GM21576 (cell line): ENCODE data around the gene OXCT2.

Source experiments
- ATAC-seq: cut with Tn5 transposase; IDR thresholded peaks from one replicate; pipeline ENCODE4 v1.9.1; 2021; ENCODE audit warnings: mild to moderate bottlenecking, moderate library complexity; ENCODE audit not compliant: unreplicated experiment

The OXCT2 gene

DNA sequence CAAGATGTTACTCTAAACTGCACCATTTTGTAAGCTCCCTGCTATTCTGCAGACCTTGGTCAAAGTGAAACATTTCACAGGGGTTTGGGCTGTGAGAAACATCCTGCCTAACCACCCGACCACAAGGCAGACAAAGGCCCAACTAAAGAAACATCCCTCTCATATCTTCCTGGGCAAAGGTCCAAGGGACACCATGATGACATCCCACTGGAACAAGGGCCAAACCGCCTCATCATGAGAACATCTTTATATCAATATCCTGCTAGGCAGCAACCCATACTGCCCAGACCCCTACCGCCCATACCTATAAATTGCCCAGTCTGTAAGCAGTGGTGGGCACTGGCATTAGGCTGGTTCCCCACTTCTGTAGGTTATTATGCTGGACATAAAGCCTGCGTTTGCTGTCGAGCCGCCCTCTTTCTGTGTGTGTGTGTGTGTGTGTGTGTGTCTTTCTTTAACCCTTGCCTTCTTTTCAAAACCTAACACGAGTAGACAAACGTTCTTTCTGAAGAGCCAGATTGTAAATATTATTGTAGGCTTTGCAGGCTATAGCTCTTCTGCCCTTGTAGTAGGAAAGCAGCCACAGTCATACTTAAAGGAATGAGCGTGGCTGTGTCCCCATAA is 33.5 kb downstream of the OXCT2 start:
- ATAC-seq = no peak

DNA sequence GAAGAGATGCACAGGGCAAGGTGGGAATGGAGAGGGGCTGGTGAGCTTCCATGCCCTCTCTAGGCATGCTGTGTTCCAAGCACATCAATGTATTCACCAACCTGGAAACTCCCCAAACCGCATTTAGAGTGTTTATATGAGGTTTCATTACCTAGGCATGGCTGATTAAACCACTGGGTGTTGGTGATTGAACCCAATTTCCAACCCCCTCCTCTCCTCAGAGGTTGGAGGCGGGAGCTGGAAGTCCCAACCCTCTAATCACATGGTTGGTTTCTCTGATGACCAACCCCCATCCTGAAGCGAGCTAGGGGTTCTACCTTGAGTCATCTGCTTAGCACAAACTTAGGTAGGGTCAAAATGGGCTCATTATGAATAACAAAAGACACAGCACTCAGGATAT is 35.4 kb downstream of the OXCT2 start:
- ATAC-seq = no peak

DNA sequence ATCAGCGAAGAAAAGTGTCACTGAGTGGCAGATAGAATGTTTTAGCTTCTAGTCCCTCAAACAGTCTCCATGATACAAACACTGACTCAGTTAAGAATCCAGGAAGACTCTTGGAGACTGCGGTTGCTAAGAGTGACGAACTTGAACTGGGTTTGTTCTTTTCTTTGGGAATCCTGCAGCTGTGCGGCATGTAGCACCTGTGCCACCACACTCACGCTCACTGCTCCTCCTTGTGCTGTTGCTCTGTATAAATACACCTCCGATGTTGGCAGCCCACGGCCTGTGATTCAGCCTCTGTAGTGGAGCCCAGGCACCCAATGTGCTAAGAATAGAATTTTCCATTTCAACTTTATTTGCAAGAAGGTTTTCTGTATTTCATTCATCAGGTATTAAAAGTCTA is 38.0 kb downstream of the OXCT2 start:
- no peak for ATAC-seq

GRCh38 chr1:39732730-39733129 is 38.4 kb downstream of the OXCT2 start:
- ATAC-seq = no peak

DNA sequence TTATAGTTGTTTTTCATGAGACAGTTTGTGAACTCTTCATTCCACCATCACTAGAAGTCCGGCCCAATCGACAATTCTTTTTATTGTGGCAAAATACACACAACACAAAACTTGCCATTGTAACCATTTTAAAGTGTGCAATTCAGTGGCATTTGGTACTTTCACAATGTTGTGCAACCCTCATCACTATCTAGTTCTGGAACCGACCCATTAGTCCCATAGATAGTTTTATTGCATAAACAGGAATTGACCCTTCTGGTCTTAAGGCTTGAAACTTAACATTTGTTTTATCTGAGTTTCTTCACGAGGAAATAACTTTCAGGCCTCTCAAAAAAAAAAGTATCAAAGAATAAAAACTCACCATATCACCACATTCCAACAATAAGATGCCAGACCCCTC is 41.3 kb downstream of the OXCT2 start:
- no peak for ATAC-seq

- no peak for ATAC-seq
Measured at GRCh38 chr1:39729030-39729429, 42.1 kb downstream of the OXCT2 start.

DNA sequence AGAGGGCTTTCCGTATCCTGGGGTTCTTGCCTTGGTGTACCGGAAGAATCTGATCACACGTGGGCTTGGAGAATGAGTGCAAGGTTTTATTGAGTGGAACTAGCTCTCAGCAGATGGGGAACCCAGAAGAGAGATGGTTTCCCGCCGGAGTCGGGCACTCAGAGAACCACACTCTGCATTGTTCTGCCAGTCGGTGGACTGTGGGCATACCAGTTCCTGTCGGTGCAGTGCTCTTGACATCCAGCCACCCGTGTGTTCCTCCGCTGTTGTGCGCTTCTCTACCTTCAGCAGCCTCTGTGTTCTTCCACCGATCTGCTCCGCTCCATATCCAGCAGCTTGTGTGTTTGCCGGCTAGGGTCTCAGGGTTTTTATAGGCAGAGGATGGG is 43.2 kb downstream of the OXCT2 start:
- no peak for ATAC-seq

DNA sequence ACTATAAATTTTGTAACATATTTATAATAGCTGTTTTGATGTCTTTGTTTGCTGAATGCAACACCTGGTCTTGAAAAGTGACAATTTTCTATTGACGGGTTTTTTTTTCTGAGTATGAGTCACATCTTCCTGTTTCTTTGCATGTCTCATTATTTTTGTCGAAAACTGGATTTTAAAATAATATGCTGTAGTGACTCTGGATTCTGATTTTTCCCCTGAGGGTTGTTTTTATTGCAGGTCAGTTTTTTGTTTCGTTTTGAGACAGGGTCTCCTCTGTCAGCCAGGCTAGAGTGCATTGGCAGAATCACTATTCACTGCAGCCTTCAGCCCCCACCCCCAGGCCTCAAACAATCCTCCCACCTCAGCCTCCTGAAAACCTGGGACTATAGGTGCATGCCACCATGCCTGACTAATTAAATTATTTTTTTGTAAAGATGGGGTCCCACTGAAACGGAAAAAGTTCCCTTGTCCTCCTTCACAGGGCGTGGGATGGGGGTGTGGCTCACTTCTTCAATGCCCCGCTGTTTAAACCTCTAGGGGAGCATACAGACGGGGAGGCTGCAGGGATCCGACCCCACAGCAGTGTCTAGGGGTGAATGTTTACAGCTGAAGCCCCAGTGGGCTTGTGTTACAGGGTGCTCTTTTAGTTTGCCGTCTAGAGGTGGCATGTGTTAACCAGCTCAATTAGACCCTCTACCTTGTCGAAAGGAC is 43.8 kb downstream of the OXCT2 start:
- ATAC-seq = no peak

- no peak for ATAC-seq
Measured at GRCh38 chr1:39726600-39726999, 44.5 kb downstream of the OXCT2 start.

DNA sequence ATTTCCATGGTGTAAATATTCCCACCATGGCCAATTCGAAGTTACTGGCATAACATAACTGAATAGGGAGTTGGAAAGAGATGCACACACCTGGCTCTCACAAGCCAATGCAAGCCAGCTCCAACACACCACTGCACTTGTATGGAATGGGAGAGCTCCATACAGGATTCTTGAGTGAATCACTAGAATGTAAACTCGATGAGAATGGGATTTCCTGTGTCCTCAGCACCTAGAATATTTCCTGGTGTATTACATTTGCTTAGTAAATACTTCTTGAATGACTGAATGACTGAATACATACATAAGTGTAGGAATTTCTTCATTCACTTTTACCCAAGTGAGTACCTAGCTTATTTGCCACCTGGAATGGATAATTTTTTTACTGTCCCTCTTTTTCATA is 48.7 kb downstream of the OXCT2 start:
- ATAC-seq = no peak

DNA sequence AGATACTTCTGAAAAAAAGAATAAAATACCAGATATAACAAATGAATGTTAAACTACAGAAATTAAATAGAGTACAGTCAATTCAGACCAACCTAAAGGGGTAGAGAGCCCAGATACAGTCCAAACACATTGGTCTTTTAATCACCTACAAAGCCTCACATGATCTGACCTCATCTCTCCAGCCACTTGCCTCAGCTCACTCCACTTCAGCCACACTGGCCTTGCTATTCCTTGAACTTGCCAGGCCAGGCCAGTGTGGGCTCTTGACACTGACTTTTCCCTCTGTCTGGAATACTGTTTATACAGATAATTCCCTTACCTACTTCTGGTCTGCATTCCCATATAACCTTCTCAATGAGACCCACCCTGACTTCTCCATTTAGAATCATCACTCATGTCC is 49.5 kb downstream of the OXCT2 start:
- ATAC-seq = no peak

DNA sequence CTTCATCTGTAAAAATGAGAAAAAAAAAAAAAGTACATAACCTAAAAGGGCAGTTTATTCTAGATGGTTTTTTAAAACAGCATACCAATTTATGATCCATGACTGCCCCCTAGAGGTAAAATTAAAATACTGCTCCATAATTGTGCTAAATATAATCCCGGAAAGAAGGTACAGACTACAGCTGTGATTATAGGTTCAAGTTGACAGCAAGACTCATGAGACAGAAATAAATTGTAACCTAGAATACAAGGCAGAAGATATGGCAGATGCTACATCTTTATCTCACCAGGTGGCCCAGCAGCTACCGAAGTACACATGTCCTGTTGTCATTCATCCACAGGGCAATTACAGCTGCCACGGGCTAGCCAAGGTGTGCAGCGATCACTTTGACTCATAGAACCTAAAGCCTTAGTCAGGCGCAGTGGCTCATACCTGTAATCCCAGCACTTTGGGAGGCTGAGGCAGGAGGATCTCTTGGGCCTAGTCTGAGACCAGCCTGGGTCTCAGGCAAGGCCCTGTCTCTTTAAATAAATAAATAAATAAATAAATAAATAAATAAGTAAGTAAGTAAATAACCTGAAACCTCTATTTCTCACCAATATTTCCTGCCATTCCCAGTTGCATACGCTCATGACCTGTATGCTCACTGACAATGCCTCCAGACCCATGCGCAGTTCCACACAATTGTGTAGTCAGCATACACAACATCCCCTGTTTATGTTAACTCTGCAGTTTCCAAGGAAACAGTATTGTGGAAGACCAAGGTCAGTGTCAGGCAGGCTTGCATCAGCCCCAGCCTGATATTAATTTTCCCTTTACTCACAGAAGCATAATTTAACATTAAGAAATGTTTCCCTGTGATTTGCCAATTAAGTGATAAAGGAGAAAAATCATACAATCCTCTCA is 50.8 kb downstream of the OXCT2 start:
- no peak for ATAC-seq
